HG03095 (cell line): Measurements from ENCODE around the gene NPAS1.

Experiments used
- ATAC-seq: cut with Tn5 transposase; IDR thresholded peaks from one replicate; pipeline ENCODE4 v1.9.1; 2021; ENCODE audit warnings: moderate library complexity; ENCODE audit not compliant: unreplicated experiment

Gene NPAS1, protein sequence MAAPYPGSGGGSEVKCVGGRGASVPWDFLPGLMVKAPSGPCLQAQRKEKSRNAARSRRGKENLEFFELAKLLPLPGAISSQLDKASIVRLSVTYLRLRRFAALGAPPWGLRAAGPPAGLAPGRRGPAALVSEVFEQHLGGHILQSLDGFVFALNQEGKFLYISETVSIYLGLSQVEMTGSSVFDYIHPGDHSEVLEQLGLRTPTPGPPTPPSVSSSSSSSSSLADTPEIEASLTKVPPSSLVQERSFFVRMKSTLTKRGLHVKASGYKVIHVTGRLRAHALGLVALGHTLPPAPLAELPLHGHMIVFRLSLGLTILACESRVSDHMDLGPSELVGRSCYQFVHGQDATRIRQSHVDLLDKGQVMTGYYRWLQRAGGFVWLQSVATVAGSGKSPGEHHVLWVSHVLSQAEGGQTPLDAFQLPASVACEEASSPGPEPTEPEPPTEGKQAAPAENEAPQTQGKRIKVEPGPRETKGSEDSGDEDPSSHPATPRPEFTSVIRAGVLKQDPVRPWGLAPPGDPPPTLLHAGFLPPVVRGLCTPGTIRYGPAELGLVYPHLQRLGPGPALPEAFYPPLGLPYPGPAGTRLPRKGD

GRCh38 chr19:47019431-47020041, at the start of gene NPAS1:
TSS of gene NPAS1 (plus strand) at chr19:47019837. CDS start at chr19:47021048, 1,211 bp downstream.
- ATAC-seq, result no peak

DNA sequence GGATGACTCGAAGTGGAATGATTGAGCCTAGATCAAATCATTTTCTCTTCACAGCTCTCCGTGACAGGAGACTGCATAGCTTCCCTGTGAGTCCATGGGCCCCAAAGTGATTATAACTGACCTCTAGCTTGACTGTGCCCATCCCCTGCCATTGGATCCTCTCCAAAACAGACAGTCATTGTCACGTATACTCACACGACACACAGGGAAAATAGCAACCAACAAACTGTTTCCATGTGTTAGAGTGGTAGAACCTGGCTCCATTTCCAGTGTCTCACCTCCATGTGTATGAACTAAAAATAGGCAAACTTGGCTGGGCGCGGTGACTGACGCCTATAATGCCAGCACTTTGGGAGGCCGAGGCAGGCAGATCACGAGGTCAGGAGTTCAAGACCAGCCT, 48.8 kb upstream of the NPAS1 start:
- no peak for ATAC-seq

DNA sequence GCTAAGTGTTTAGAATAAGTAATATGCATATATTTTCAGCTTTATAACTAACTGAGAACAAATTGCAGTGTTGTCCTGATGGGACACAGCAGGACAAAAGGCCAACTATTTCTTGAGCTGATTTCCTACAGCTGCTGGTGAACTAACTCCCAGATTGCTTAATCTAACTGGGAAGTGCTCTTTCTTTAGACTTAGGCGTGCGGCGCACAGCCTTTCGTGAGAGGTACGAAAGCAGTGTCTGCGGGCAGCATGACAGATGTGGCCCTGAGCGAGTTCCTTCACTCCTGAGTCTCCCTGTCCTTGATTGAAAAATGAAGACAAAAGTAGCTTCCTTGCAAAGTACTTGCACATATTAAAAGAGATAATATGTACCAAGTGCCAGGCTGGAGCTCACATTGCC, 47.3 kb upstream of the NPAS1 start:
- ATAC-seq, result no peak

- ATAC-seq, result no peak
Observed at GRCh38 chr19:46974181-46974580, 45.5 kb upstream of the NPAS1 start.

- ATAC-seq, result no peak
Observed at GRCh38 chr19:46975011-46975924, 44.4 kb upstream of the NPAS1 start.

- ATAC-seq, result no peak
Observed at GRCh38 chr19:46975925-46976782, 43.5 kb upstream of the NPAS1 start.

- ATAC-seq, result no peak
Observed at GRCh38 chr19:46976845-46977320, 42.8 kb upstream of the NPAS1 start.

DNA sequence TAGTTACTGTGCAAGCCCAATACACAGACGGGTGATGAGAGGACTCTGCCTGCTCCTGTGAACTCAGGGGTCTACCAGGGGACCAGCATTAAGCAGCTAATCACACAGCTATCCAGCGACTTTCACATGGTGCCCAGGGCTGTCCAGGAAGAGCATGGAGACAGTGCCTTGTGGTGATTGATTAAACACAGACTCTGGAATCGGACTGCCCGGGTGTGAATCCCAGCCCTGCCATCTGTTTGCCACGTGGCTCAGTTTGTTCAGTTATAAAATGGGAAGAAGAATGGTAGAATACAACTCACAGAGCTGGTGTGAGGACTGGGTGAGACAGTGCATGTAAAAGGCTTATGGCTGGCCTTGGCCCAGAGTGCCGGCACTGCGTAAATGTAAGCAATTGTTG, 42.1 kb upstream of the NPAS1 start:
- ATAC-seq, result no peak

GRCh38 chr19:46978171-46978869, 41.3 kb upstream of the NPAS1 start:
- ATAC-seq, result no peak

DNA sequence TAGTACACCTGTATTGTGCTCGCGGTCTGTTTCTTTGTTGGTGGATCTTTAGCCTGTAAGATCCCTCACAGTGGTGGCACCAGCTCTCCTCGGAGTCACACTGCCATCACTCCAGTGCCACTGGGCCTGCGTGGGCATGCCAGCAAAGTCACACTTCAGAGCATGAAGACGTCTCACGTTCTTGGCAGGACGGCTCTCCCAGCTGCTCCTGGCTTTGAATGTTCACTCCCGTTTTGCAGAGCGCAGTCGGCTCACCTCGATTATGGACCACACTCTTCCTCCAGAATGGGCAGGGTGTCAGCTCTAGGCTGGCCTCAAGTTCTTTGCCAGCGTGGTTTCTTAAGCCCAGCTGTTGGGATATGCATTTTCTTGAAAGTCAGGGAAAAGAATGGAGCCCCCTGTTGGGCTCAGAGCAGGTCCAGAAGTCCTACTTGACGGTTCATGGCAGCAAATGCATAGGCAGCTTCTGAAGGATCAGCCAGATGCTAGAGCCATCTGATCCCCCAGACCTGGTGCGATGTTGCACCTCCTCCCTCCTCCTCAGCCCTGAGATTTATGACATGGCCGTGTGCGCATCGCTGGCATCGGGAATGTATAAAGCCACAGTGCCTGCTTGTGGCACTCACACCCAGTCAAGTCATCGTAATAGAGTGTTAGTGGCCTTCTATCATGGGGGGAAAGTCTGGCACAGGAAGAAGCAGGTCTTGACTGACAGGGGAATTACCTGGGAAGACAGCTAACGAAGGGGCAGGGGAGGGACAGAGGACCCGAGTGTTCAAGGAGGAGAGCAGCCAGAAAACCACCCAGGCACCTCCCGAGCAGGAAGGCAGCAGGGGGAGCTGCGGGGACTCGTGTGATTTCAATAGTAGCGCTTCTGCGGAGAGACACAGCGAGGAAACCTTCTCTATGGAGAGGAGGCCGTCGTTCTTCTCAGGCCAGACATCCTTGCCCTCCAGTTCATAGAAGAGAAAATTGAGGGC, 40.2 kb upstream of the NPAS1 start:
- ATAC-seq, result no peak

DNA sequence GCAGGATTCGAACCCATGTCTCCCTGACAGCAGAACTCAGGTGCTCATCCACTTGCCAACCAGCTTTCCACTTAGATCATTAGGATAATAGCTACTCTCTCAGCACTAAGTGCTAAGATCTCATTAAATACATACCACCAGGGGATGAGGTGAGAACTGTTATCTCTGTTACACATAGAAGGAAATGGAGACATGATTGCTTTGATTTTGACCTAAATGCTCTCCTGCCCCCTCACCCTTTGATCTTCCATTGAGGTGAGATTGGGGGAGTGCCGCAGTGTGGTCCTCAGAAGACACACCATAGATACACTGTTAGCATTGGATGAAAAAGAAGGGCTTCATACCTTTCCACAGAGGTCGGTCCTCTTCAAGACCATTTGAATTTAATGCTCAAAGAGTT, 38.9 kb upstream of the NPAS1 start:
- ATAC-seq, result no peak

DNA sequence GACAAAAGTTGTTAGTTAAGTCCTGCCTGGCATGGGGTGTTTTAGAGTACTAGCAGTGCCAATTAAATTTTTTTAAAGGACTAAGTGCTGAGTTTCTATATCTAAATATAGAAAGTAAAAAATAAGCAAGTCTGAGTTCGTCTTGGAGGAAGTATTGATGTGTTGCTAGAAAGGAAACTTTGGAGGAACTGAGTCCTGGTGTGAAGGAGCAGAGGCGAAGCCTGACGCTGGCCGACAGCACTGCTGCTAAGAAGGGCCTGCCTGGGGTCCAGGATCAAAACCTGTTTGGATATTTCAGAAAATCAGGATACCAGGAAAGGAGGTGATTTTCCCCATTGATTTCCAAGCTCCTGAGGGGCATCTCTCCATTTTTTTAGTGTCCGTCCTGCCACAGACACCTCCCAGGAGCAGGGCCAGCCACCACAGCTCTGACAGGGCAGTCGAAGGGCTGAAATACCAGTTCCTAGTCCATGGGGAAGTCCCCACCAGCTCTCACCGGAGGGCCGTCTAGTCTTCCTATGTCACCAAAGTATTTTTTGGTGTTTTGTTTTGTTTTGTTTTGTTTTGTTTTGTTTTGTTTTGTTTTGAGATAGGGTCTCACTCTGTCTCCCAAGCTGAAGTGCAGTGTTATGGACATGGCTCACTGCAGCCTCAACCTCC, 38.2 kb upstream of the NPAS1 start:
- no peak for ATAC-seq

- ATAC-seq, result no peak
Observed at GRCh38 chr19:46983097-46983496, 36.5 kb upstream of the NPAS1 start.

- ATAC-seq, result no peak
Observed at GRCh38 chr19:46984077-46985010, 35.3 kb upstream of the NPAS1 start.

DNA sequence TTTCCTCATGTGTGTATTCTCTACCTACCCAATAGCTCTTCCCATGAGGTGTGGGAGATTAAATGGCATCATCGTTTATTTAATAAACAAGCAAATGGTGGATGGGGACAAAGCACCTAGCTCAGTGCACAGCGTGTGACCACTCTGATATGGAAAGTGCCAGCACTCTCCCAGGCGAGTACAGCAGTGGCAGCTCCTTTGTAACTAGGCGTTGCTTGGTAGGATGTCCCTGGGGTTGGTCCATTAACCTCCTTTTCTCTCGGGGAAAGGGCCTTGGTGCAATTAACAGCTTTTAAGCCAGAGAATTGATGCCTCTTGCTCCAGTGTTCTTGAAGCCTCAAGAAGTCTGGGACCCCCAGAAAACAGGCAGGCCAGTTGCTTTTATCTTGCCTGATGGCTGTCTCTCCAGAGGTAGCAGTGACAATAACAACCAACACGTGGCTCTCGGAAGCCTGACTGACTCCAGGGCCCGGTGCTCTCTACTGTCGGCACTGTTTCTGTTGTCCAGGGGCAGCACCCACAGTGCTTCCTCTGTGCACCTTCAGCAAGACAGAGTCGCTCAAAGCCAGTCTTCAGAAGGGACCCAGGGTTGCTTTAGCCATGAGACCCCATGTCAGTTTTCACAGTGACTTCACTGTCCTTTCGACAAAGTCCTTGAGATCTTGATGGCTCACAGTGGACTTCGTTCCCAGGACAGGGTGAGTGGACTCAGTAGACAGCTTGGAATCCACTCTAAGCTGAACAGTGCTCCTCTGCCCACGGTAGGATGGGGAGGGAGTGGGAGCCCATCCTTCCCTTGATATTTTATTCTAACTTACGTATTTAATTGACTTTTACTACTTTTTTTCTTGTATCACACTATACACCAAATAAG, 33.9 kb upstream of the NPAS1 start:
- no peak for ATAC-seq
